Stimulated activated CD8-positive, alpha-beta memory T cell treated with anti-CD3 and anti-CD28 coated beads, Interleukin-15, amount 100 ng/mL, for 1 hour (primary cell): ENCODE measurements around the gene MED25.

Source experiments
- DNase-seq: peaks from one replicate; pipeline ENCODE4 v3.0.0-alpha.2; 2020; ENCODE audit warnings: low read depth

Gene MED25

GRCh38 chr19:49799271-49799797, 18.8 kb upstream of the MED25 start:
- no peak for DNase-seq

- no peak for DNase-seq
These were observed 18.2 kb upstream of the MED25 start for GRCh38 chr19:49799798-49800376.

- no peak for DNase-seq
These were observed 17.3 kb upstream of the MED25 start for GRCh38 chr19:49800771-49801170.

- no peak for DNase-seq
These were observed 16.6 kb upstream of the MED25 start for GRCh38 chr19:49801401-49801888.

GRCh38 chr19:49801966-49802661, 16.0 kb upstream of the MED25 start:
- DNase-seq: no peak

- DNase-seq: no peak
These were observed 15.1 kb upstream of the MED25 start for GRCh38 chr19:49802836-49803528.

GRCh38 chr19:49803529-49803856, 14.6 kb upstream of the MED25 start:
- DNase-seq: no peak

- no peak for DNase-seq
These were observed 12.1 kb upstream of the MED25 start for GRCh38 chr19:49805822-49806619.

GRCh38 chr19:49806620-49806959, 11.5 kb upstream of the MED25 start:
- no peak for DNase-seq

- DNase-seq: no peak
These were observed 10.8 kb upstream of the MED25 start for GRCh38 chr19:49807058-49807903.

GRCh38 chr19:49807904-49808675, 10.0 kb upstream of the MED25 start:
- no peak for DNase-seq

GRCh38 chr19:49808711-49809159, 9.4 kb upstream of the MED25 start:
- DNase-seq: peak; percentile 82

GRCh38 chr19:49809160-49809940, 8.7 kb upstream of the MED25 start:
- DNase-seq: peak; percentile 18

- DNase-seq: no peak
These were observed 8.1 kb upstream of the MED25 start for GRCh38 chr19:49809941-49810389.

GRCh38 chr19:49811328-49811727, 6.8 kb upstream of the MED25 start:
- DNase-seq: no peak

- DNase-seq: no peak
These were observed 5.6 kb upstream of the MED25 start for GRCh38 chr19:49812452-49812996.

GRCh38 chr19:49812997-49813861, 4.9 kb upstream of the MED25 start, which contains the start of gene FUZ:
TSS of gene FUZ (minus strand) at chr19:49813292. CDS start at chr19:49813106, 186 bp downstream.
- DNase-seq: peak; percentile 85

- DNase-seq: no peak
These were observed 4.1 kb upstream of the MED25 start for GRCh38 chr19:49814010-49814409.
